T-helper 17 cell (primary cell): ENCODE measurements around the gene CIITA. TPM values are rescaled to one million over a fixed set of nuclear protein-coding genes. Genes with fewer than 3 reads are reported as not detected.

Experiments
- ATAC-seq: fragments of 150-1000 bp; cut with Tn5 transposase; 2 replicates; pipeline ENCODE4 v1.10.0; 2021; ENCODE audit warnings: mild to moderate bottlenecking, moderate library complexity
- DNase-seq, 3 donors: peaks; one replicate each; pipeline versions ENCODE4 v3.0.0 to v3.0.0-alpha.2; 2020 to 2021
- H3K9me3 ChIP-seq: one replicate; pipeline ENCODE4 v1.7.0; 2013; ENCODE audit warnings: low read length, mild to moderate bottlenecking; ENCODE audit not compliant: control insufficient read depth, poor library complexity, severe bottlenecking
- H3K27ac Mint-ChIP-seq: one replicate; pipeline ENCODE4 v1.8.0; 2022; ENCODE audit warnings: mild to moderate bottlenecking, moderate library complexity, mixed read lengths
- H3K27me3 Mint-ChIP-seq: one replicate; pipeline ENCODE4 v1.8.0; 2022; ENCODE audit warnings: mixed read lengths
- H3K36me3 Mint-ChIP-seq: one replicate; pipeline ENCODE4 v1.8.0; 2022; ENCODE audit warnings: low read depth, mixed read lengths
- H3K4me1 Mint-ChIP-seq: one replicate; pipeline ENCODE4 v1.8.0; 2022; ENCODE audit warnings: mild to moderate bottlenecking, mixed read lengths
- H3K4me3 Mint-ChIP-seq: one replicate; pipeline ENCODE4 v1.8.0; 2022; ENCODE audit warnings: mild to moderate bottlenecking, moderate library complexity, mixed read lengths
- total RNA-seq, 4 donors: library from RNA in 2 of 4; stranded (reverse) in 2 of 4; gene quantifications; one replicate each; pipeline ENCODE4 v1.2.3 and lab custom pipeline; 2022 to 2026

The CIITA gene
- total RNA-seq, 2 donors from 2014 or later, result 9.7 to 25.3 TPM

DNA sequence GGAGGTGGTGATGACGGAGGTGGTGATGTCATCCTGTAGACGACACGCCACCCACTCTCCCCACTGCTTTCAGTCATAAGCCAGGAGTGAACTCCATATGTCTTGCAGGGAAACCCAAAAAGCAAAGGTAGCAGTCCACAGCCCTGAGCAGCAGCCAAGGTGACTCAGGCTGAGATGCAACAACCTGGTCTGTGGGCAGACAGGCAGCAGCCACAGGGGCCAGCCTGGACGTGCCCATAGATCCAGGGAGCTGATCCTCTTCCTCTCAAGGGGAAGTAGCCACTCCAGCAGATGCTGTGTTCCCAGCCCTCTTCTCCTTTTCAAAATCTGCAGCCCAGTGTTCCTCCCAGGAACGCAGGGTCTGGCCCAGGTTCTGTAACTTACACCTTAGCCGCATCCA, 17.3 kb upstream of the CIITA start:
- Mint-ChIP-seq H3K27ac (no peak overlapping the region), H3K27me3 (peaks cover 8% of the 10 kb centered on the region), H3K4me3 (no peak overlapping the region), H3K4me1 (no peaks in the 10 kb centered on the region), H3K36me3 (peaks cover under 1% of the 10 kb centered on the region)
- DNase-seq (no peak), ATAC-seq (no peak)
- H3K9me3 ChIP-seq, result no peaks in the 10 kb centered on the region

DNA sequence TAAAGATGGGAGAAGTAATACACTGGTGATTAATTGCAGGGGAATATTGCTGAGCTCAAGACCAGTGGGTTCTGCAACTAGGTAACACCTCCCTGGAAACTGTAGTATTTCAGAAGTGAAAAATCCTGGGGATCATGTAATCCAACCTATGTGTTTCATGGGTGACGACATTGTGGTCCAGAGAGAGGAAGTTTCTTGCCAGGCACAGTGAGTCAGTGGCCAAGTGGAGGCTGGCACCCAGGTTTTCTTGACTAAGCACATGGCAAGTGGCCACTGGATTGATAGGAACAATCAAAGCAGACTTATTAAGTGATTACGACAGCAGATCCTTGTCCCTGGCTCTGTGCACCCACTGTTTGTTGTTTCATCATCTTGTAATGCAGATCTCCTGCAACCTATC, 14.6 kb upstream of the CIITA start:
- no peak for ATAC-seq
- Mint-ChIP-seq H3K36me3 (no peaks in the 10 kb centered on the region), H3K27me3 (peaks cover 17% of the 10 kb centered on the region), H3K4me3 (no peak overlapping the region), H3K27ac (no peak overlapping the region), H3K4me1 (no peaks in the 10 kb centered on the region)
- no peak for DNase-seq
- no peaks in the 10 kb centered on the region for H3K9me3 ChIP-seq

DNA sequence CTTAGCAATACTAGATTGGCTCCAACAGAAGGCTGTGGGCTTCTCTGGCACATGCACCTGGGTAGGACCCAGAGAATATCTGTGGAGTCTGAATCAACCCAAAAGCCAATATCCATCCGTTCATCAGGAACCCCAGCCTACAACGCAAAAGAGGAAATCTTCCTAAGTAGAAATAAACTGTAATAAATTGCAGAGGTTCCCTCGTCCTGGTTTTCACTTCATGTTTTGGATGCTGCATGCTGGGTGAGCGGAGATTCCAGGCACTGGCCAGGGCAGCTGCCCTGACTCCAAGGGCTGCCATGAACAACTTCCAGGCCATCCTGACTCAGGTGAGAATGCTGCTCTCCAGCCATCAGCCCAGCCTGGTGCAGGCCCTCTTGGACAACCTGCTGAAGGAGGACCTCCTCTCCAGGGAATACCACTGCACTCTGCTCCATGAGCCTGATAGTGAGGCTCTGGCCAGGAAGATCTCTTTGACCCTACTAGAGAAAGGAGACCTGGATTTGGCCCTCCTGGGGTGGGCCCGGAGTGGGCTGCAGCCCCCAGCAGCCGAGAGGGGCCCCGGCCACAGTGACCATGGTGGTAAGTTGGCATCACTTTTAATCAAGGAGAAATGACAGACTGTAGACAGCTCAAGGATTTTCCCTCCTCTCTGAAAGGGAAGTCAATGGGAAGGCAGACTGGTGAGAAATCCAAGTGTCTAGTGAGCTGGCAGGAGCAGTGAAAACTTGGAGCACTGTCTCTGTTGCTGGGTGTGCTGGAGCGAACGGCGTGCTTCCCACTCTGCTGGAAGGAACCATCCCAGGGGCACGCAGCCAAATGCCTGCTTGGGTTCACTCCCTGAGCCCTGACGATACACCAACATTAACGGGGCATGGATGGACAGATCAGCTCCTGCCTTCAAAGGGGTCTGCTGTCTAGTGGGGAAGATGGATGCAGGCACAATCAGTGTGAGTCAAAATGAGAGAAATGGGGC, 10.7 kb upstream of the CIITA start:
- Mint-ChIP-seq H3K4me3 (no peak overlapping the region), H3K4me1 (peaks cover 23% of the 10 kb centered on the region), H3K27ac (peak overlapping the region; percentile 1), H3K27me3 (peaks cover 26% of the 10 kb centered on the region), H3K36me3 (no peaks in the 10 kb centered on the region)
- ATAC-seq (no peak), DNase-seq (no peak)
- no peaks in the 10 kb centered on the region for H3K9me3 ChIP-seq

DNA sequence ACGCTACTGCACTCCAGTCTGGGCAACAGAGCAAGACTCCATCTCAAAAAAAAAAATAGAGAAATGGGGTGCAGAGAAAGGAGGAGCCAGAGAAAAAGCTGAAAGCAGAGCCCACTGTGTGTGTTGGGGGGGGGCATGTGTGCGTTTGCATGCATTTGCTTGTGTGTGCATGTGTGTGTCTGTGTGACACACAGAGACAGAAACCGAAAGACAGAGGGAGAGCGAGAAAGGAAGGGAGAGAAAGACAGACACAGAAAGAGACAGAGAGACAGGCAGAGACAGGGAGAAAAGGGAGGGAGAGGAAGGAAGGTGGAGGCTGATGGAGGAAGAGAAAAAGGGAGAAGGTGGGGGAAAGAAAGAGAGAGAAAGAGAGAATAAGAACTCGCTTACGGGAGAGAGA, 9.8 kb upstream of the CIITA start:
- Mint-ChIP-seq H3K36me3 (no peaks in the 10 kb centered on the region), H3K4me1 (peaks cover 30% of the 10 kb centered on the region), H3K27ac (peak overlapping the region; percentile 1), H3K27me3 (peaks cover 27% of the 10 kb centered on the region), H3K4me3 (no peak overlapping the region)
- H3K9me3 ChIP-seq, result no peaks in the 10 kb centered on the region
- no peak for DNase-seq
- ATAC-seq, result no peak

DNA sequence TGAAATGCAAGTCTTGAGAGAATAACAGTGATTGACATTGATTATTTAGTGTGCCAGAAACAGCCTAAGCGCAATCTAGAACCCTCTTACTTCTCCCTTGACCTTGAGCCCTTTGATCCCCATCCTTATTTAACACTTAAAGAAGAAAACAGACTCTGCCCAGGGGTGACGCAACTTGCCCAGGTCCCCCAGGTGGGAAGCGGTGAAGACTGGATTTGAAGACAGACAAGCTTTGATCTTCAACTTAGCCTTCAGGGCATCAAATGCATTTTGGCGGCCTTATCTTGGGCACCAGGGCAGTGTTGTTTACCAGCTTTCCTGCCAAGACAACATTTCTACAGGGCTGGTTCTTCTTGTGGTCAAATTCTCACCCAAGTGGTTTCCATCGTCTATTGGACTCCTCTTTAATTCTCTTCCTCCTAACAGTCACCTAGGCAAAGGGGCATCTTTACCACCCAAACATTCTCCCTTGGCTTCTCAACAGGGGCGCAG, 8.9 kb upstream of the CIITA start:
- Mint-ChIP-seq H3K4me3 (no peak overlapping the region), H3K36me3 (no peaks in the 10 kb centered on the region), H3K27ac (no peak overlapping the region), H3K4me1 (peaks cover 32% of the 10 kb centered on the region), H3K27me3 (peaks cover 34% of the 10 kb centered on the region)
- no peak for DNase-seq
- ATAC-seq, result peak; percentile 5
- no peaks in the 10 kb centered on the region for H3K9me3 ChIP-seq

DNA sequence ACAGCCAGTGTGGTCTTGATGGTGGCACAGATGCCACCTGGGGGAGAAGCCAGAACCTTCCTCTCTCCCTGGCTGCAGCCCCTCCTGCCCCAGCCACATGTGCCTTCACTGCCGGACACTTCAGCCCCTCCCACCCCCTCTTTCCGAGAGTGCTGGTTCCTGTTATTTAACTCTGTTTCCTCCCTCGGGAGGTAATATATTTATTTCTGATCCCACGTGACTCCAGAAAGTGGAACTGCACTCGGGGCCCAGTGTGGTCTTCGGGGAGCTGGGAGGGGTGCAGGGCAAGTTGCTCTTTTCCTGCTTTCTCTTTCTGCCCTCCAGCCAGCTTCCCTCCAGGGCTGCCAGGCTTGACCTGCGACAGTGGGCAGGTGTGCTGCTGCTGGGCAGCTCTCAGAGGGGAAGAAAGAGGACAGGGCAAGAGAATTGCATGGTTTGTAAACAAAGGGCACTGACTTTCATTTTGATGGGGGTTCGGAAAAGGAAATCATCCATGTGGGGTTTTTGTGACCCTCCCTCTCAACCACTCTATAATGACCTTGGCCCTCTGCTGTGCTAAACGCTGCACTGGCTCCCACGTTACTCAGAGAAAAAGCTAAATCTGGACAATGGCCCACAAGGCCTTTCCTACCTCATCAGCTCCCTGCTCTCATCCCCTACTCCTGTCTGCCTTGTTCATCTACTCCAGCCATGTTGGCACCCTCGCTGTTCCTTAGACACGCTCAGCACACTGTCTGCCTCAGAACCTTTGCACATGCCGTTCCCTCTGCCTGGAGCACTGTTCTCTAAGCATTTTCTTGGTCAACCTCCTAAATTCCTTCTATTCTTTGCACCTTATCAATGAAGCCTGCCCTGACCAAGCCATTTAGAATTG, 8.2 kb upstream of the CIITA start:
- Mint-ChIP-seq H3K4me1 (peaks cover 32% of the 10 kb centered on the region), H3K27ac (no peak overlapping the region), H3K4me3 (peak overlapping the region; percentile 41), H3K36me3 (no peaks in the 10 kb centered on the region), H3K27me3 (peaks cover 34% of the 10 kb centered on the region)
- peak; percentile 59 for ATAC-seq
- no peak for DNase-seq
- no peaks in the 10 kb centered on the region for H3K9me3 ChIP-seq

DNA sequence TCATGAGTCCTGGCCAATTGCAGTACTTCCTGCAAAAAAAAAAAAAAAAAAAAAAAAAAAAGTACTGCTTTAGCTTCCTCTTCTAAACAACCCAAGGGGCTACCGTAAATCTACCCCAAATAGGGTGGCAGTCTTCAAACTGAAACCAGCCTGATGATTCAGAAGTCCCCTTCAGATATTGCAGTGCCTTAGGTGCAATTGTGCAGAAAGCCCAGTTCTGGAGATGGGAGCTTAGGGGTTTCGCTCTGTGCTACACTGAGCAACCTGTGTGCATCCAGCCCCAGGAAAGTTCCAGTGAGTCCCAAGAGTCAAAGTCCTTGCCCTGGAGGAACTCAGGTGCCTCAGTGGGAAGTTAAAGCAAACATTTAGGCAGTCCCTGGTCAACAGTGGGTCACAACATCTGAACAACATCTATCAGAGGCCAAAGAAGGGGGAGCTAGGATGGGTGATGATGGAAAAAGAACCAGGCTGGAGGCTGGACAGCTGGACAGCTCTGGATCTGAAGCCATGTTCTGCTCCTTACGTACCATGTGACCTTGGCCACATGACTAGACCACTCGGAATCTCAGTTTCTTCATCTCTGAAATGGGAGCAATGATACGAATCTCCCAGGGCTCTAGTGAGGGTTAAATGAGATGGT, 6.7 kb upstream of the CIITA start:
- DNase-seq, result no peak
- no peaks in the 10 kb centered on the region for H3K9me3 ChIP-seq
- no peak overlapping the region for H3K4me3 Mint-ChIP-seq
- H3K36me3 Mint-ChIP-seq, result no peaks in the 10 kb centered on the region
- no peak for ATAC-seq
- no peak overlapping the region for H3K27ac Mint-ChIP-seq
- peaks cover 32% of the 10 kb centered on the region for H3K4me1 Mint-ChIP-seq
- H3K27me3 Mint-ChIP-seq, result peaks cover 40% of the 10 kb centered on the region

DNA sequence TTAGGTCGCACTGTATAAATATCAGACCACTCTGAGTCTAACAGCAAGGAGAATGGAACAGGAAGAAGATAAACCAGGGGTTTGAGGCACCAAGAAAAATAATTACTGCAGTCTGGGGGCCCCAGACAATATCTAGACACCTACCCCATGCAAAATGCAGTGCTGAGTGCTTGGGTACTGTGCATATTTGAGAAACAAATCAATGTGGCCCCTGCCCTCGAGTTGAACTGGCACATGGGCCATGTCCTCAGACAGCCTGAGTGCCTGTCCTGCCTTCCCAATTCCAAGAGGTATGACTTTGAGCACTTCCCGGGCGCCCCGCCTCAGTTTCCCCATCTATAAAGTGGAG, 6.2 kb upstream of the CIITA start:
- ATAC-seq, result no peak
- no peak for DNase-seq
- Mint-ChIP-seq H3K36me3 (no peaks in the 10 kb centered on the region), H3K4me1 (peaks cover 34% of the 10 kb centered on the region), H3K27ac (no peak overlapping the region), H3K27me3 (peaks cover 45% of the 10 kb centered on the region), H3K4me3 (no peak overlapping the region)
- H3K9me3 ChIP-seq, result no peaks in the 10 kb centered on the region

DNA sequence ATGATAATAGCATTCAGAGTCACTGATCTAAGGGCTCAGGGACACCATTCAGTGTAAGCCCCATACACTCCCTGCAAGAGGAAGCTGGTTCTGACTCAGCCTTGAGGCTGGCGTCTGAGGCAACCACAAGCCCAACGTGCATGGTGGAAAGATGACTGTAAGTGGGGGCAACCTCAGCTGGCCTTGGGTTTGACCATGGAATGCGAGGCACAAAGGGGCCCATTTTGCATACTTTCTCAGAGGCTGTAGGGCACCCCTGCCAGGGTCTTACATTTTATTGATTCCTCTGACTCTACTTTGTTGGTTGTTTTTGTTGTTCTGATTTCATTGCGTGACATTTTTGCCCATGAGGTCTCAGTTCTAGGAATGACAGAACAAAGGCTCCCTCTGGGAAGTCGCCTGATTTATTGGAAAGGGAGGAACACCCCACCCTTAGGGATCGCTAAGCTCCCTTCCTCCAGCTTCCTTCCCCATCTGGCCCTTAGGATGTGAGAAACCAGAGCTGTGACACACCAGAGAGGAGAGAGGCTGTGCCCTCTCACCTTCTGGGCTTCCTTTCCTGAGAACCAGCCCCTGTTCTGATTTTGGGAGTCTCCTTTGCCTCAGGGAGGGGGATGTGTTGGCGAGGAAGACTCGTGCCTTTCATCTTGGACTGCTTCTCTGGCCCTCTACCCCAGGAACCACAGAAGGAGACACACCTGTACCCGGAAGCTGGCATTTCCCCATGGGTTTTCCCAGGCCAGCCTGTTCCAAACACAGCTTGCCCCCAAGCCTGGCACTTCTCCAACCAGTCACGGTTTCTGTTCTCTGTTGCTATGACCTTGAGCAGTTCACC, 5.6 kb upstream of the CIITA start:
- Mint-ChIP-seq H3K27me3 (peaks cover 45% of the 10 kb centered on the region), H3K4me1 (peaks cover 34% of the 10 kb centered on the region), H3K27ac (peak overlapping the region; percentile 41), H3K36me3 (no peaks in the 10 kb centered on the region), H3K4me3 (no peak overlapping the region)
- H3K9me3 ChIP-seq, result no peaks in the 10 kb centered on the region
- DNase-seq (no peak), ATAC-seq (peak; percentile 74)

DNA sequence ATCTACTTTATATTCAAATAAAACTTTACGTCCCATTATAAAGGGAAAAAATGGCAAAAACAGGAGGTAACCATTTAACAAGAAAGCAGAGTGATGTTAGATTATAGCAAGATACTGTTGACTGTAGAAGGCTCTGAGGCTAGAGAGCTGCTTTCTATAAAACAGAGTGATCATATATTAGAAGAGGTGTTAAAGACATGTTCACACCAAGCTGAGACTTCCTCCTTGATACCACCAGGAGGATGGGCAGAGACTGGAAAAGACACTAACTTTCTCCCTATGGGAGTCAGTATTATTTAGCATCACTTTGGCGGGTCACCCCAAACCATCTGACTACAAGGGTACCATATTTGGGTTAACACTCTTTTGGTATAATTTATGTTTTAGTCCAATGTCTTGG, 687 bp upstream of the CIITA start:
- Mint-ChIP-seq H3K36me3 (peaks cover 2% of the 10 kb centered on the region), H3K27ac (peak overlapping the region; percentile 73), H3K4me3 (peak overlapping the region; percentile 94), H3K4me1 (peaks cover 34% of the 10 kb centered on the region), H3K27me3 (peaks cover 66% of the 10 kb centered on the region)
- no peaks in the 10 kb centered on the region for H3K9me3 ChIP-seq
- no peak for ATAC-seq
- no peak for DNase-seq

DNA sequence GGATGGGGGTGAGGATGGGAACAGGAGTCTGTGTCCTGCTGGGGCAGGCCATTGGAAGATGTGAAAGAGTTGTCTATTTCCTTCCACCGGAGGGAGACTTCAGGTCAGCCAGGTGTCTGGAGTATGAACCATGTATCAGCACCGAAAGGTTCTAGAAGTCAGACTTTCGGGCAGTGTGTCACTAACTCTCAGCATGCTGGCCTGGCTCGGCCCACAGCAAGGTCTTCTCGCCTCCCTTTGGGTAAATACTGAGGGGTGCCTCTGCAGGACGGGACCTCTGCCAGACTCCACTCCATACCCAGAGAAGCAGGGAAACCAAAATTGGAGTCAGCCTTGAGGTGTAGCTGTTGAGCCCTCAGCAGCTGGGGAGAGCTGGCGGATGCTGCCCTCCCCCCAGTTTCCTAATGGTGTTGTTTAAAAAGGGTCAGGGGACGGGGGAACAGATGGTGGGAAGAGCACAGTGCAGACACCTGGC, 507 bp downstream of the CIITA start:
- no peak for ATAC-seq
- peaks cover 2% of the 10 kb centered on the region for H3K36me3 Mint-ChIP-seq

DNA sequence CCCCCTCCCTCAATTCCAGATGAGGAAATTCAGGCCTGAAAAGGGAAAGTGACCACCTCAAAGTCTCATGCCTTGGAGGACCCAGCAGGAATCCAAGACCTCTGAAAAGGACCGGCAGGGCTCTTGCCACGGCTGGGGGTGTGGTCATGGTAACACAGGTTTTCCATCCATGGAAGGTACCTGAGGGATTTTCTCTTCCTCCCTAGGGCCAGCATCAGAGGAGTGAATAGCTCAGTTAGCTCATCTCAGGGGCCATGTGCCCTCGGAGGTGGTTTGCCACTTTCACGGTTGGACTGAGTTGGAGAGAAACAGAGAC, 1.3 kb downstream of the CIITA start:
- peaks cover 2% of the 10 kb centered on the region for H3K36me3 Mint-ChIP-seq
- DNase-seq (no peak), ATAC-seq (no peak)
- peak overlapping the region; percentile 56 for H3K27ac Mint-ChIP-seq
- no peaks in the 10 kb centered on the region for H3K9me3 ChIP-seq
- H3K4me1 Mint-ChIP-seq, result peaks cover 32% of the 10 kb centered on the region
- peak overlapping the region; percentile 94 for H3K4me3 Mint-ChIP-seq
- peaks cover 59% of the 10 kb centered on the region for H3K27me3 Mint-ChIP-seq

More for the DNA sequence above, 507 bp downstream of the CIITA start:
- peaks cover 62% of the 10 kb centered on the region for H3K27me3 Mint-ChIP-seq
- peak overlapping the region; percentile 94 for H3K4me3 Mint-ChIP-seq
- no peaks in the 10 kb centered on the region for H3K9me3 ChIP-seq
- DNase-seq, result no peak
- peak overlapping the region; percentile 73 for H3K27ac Mint-ChIP-seq
- H3K4me1 Mint-ChIP-seq, result peaks cover 34% of the 10 kb centered on the region
